Measurements from ENCODE around the gene ZC3H6. TPM values are rescaled to one million over a fixed set of nuclear protein-coding genes. Genes with fewer than 3 reads are reported as not detected.

ZC3H6 gene
- total RNA-seq, 2 experiments from 2014 or later = 18.5 to 18.7 TPM

- H3K27ac Mint-ChIP-seq = no peak overlapping the region
- no peak overlapping the region for H3K4me3 Mint-ChIP-seq
- intact Hi-C loops (cut with micrococcal nuclease) = loop anchor here (5.0 to 10.0 kb wide), 2 partner anchors 119 to 372 kb away; partner anchors contain the start of genes ANAPC1 and FBLN7
- peaks cover 6% of the 10 kb centered on the region for H3K36me3 Mint-ChIP-seq (ENCODE audit: low read depth)
- no peaks in the 10 kb centered on the region for H3K27me3 Mint-ChIP-seq (ENCODE audit: low read depth)
- no peak for DNase-seq
- no peaks in the 10 kb centered on the region for H3K9me3 Mint-ChIP-seq
- H3K4me1 Mint-ChIP-seq (ENCODE audit: low read depth) = peaks cover 13% of the 10 kb centered on the region
- CTCF ChIA-PET = interaction anchor here (1.2 to 1.6 kb wide), 2 partner anchors 135 to 327 kb away, joined by 3 to 5 read pairs; partner anchors contain the start of gene CHCHD5
These were observed 18.7 kb upstream of the ZC3H6 start for GRCh38 chr2:112256654-112257053.

- Mint-ChIP-seq H3K36me3 (ENCODE audit: low read depth) (peaks cover 6% of the 10 kb centered on the region), H3K9me3 (no peaks in the 10 kb centered on the region), H3K27ac (no peak overlapping the region), H3K4me1 (ENCODE audit: low read depth) (peaks cover 13% of the 10 kb centered on the region), H3K27me3 (ENCODE audit: low read depth) (no peaks in the 10 kb centered on the region), H3K4me3 (no peak overlapping the region)
- CTCF ChIA-PET = interaction anchor here (1.7 kb wide), 1 partner anchor 20 kb away, joined by 5 read pairs; no protein-coding TSS in a partner anchor
- intact Hi-C loops (cut with micrococcal nuclease) = loop anchor here (5.0 to 10.0 kb wide), 2 partner anchors 120 to 373 kb away; partner anchors contain the start of genes ANAPC1 and FBLN7
- no peak for DNase-seq
These were observed 17.8 kb upstream of the ZC3H6 start for GRCh38 chr2:112257575-112257974.

- intact Hi-C loops (cut with micrococcal nuclease) = loop anchor here (1.0 to 10.0 kb wide), 5 partner anchors 16 to 375 kb away; partner anchors contain the start of genes ANAPC1, FBLN7 and ZC3H6
- CTCF ChIA-PET = interaction anchor here (0.5 to 2.7 kb wide), 19 partner anchors 8 to 1458 kb away, joined by 3 to 10 read pairs (median 5); partner anchors contain the start of gene RGPD8
- DNase-seq = peak; percentile 95
- H3K4me1 Mint-ChIP-seq (ENCODE audit: low read depth) = peaks cover 9% of the 10 kb centered on the region
- no peaks in the 10 kb centered on the region for H3K36me3 Mint-ChIP-seq (ENCODE audit: low read depth)
- peak overlapping the region; percentile 54 for H3K4me3 Mint-ChIP-seq
- no peak overlapping the region for H3K27ac Mint-ChIP-seq
- H3K27me3 Mint-ChIP-seq (ENCODE audit: low read depth) = no peaks in the 10 kb centered on the region
- no peaks in the 10 kb centered on the region for H3K9me3 Mint-ChIP-seq
These were observed 15.7 kb upstream of the ZC3H6 start for GRCh38 chr2:112259509-112260294.

GRCh38 chr2:112260295-112260625 lies 15.1 kb upstream of the ZC3H6 start:
- DNase-seq = no peak
- H3K4me3 Mint-ChIP-seq = no peak overlapping the region
- peaks cover 9% of the 10 kb centered on the region for H3K4me1 Mint-ChIP-seq (ENCODE audit: low read depth)
- intact Hi-C loops (cut with micrococcal nuclease) = no loop called here
- H3K36me3 Mint-ChIP-seq (ENCODE audit: low read depth) = no peaks in the 10 kb centered on the region
- H3K27ac Mint-ChIP-seq = no peak overlapping the region
- H3K27me3 Mint-ChIP-seq (ENCODE audit: low read depth) = no peaks in the 10 kb centered on the region
- CTCF ChIA-PET = interaction anchor here (0.6 to 2.7 kb wide), 10 partner anchors 8 to 730 kb away, joined by 3 to 10 read pairs (median 5); no protein-coding TSS in a partner anchor
- no peaks in the 10 kb centered on the region for H3K9me3 Mint-ChIP-seq

GRCh38 chr2:112262876-112263275 lies 12.5 kb upstream of the ZC3H6 start:
- no peak for DNase-seq
- Mint-ChIP-seq H3K4me1 (ENCODE audit: low read depth) (peaks cover 6% of the 10 kb centered on the region), H3K9me3 (no peaks in the 10 kb centered on the region), H3K4me3 (no peak overlapping the region), H3K36me3 (ENCODE audit: low read depth) (no peaks in the 10 kb centered on the region), H3K27me3 (ENCODE audit: low read depth) (no peaks in the 10 kb centered on the region), H3K27ac (no peak overlapping the region)
- CTCF ChIA-PET = interaction anchor here (1.0 kb wide), 1 partner anchor 363 kb away, joined by 3 read pairs; no protein-coding TSS in a partner anchor
- intact Hi-C loops (cut with micrococcal nuclease) = no loop called here

- Mint-ChIP-seq H3K36me3 (ENCODE audit: low read depth) (no peaks in the 10 kb centered on the region), H3K4me1 (ENCODE audit: low read depth) (no peaks in the 10 kb centered on the region)
- CTCF ChIA-PET = interaction anchor here (1.4 to 1.6 kb wide), 2 partner anchors 9 to 14 kb away, joined by 4 to 5 read pairs; partner anchors contain the start of gene ZC3H8
These were observed 6.8 kb upstream of the ZC3H6 start for GRCh38 chr2:112268547-112268946.

GRCh38 chr2:112272669-112273068 lies 2.7 kb upstream of the ZC3H6 start:
- Mint-ChIP-seq H3K4me3 (no peak overlapping the region), H3K4me1 (ENCODE audit: low read depth) (peaks cover 9% of the 10 kb centered on the region), H3K9me3 (no peaks in the 10 kb centered on the region), H3K36me3 (ENCODE audit: low read depth) (peaks cover 1% of the 10 kb centered on the region), H3K27ac (no peak overlapping the region), H3K27me3 (ENCODE audit: low read depth) (no peaks in the 10 kb centered on the region)
- CTCF ChIA-PET = no interaction called here
- DNase-seq = no peak
- intact Hi-C loops (cut with micrococcal nuclease) = no loop called here

More at GRCh38 chr2:112268547-112268946, 6.8 kb upstream of the ZC3H6 start:
- DNase-seq = no peak
- Mint-ChIP-seq H3K9me3 (no peaks in the 10 kb centered on the region), H3K27ac (no peak overlapping the region), H3K27me3 (ENCODE audit: low read depth) (no peaks in the 10 kb centered on the region), H3K4me3 (no peak overlapping the region)
- intact Hi-C loops (cut with micrococcal nuclease) = no loop called here

GRCh38 chr2:112273349-112273748 lies 2.0 kb upstream of the ZC3H6 start:
- H3K4me1 Mint-ChIP-seq (ENCODE audit: low read depth) = peaks cover 13% of the 10 kb centered on the region
- CTCF ChIA-PET = no interaction called here

GRCh38 chr2:112275887-112276773 lies 733 bp downstream of the ZC3H6 start:
- Mint-ChIP-seq H3K27me3 (ENCODE audit: low read depth) (no peaks in the 10 kb centered on the region), H3K36me3 (ENCODE audit: low read depth) (peaks cover 1% of the 10 kb centered on the region), H3K4me1 (ENCODE audit: low read depth) (peaks cover 30% of the 10 kb centered on the region), H3K4me3 (peak overlapping the region; percentile 93), H3K9me3 (no peaks in the 10 kb centered on the region), H3K27ac (peak overlapping the region; percentile 97)
- CTCF ChIA-PET = no interaction called here
- intact Hi-C loops (cut with micrococcal nuclease) = loop anchor here (1.0 to 5.0 kb wide), 10 partner anchors 17 to 394 kb away; partner anchors contain the start of genes ANAPC1, CHCHD5, POLR1B and SLC20A1
- peak; percentile 78 for DNase-seq

More at GRCh38 chr2:112273349-112273748, 2.0 kb upstream of the ZC3H6 start:
- Mint-ChIP-seq H3K27ac (peak overlapping the region; percentile 8), H3K27me3 (ENCODE audit: low read depth) (no peaks in the 10 kb centered on the region), H3K36me3 (ENCODE audit: low read depth) (peaks cover 1% of the 10 kb centered on the region), H3K9me3 (no peaks in the 10 kb centered on the region), H3K4me3 (peak overlapping the region; percentile 0)
- DNase-seq = no peak
- intact Hi-C loops (cut with micrococcal nuclease) = no loop called here

GRCh38 chr2:112276954-112277353 lies 1.6 kb downstream of the ZC3H6 start:
- H3K9me3 Mint-ChIP-seq = no peaks in the 10 kb centered on the region
- H3K27me3 Mint-ChIP-seq (ENCODE audit: low read depth) = no peaks in the 10 kb centered on the region
- peaks cover 34% of the 10 kb centered on the region for H3K4me1 Mint-ChIP-seq (ENCODE audit: low read depth)
- no peak overlapping the region for H3K27ac Mint-ChIP-seq
- peaks cover 1% of the 10 kb centered on the region for H3K36me3 Mint-ChIP-seq (ENCODE audit: low read depth)
- DNase-seq = no peak
- CTCF ChIA-PET = interaction anchor here (0.6 to 1.6 kb wide), 4 partner anchors 18 to 155 kb away, joined by 3 to 5 read pairs (median 4); no protein-coding TSS in a partner anchor
- intact Hi-C loops (cut with micrococcal nuclease) = loop anchor here (5.0 kb wide), 1 partner anchor 395 kb away; the partner anchor contains the start of gene ANAPC1
- H3K4me3 Mint-ChIP-seq = peak overlapping the region; percentile 76

GRCh38 chr2:112277596-112278220 lies 2.3 kb downstream of the ZC3H6 start:
- no peak overlapping the region for H3K4me3 Mint-ChIP-seq
- H3K27ac Mint-ChIP-seq = no peak overlapping the region
- peaks cover 37% of the 10 kb centered on the region for H3K4me1 Mint-ChIP-seq (ENCODE audit: low read depth)
- DNase-seq = no peak
- peaks cover 1% of the 10 kb centered on the region for H3K36me3 Mint-ChIP-seq (ENCODE audit: low read depth)
- H3K9me3 Mint-ChIP-seq = no peaks in the 10 kb centered on the region
- intact Hi-C loops (cut with micrococcal nuclease) = loop anchor here (5.0 kb wide), 1 partner anchor 395 kb away; the partner anchor contains the start of gene ANAPC1
- no peaks in the 10 kb centered on the region for H3K27me3 Mint-ChIP-seq (ENCODE audit: low read depth)
- CTCF ChIA-PET = interaction anchor here (0.6 to 1.6 kb wide), 7 partner anchors 9 to 156 kb away, joined by 3 to 5 read pairs (median 3); no protein-coding TSS in a partner anchor

Measured in activated naive CD4-positive, alpha-beta T cell treated with anti-CD3 and anti-CD28 coated beads for 36 hours (primary cell).